HL-60 (cell line): ENCODE data around the gene AXIN1.

Source experiments
- DNase-seq, 2 experiments: peaks; one replicate each; pipeline ENCODE4 v3.0.0-alpha.2; 2010 to 2020; ENCODE audit warnings: low read depth in 1 of 2, low spot score in 1 of 2
- H3K27ac ChIP-seq: fragments of 250-450 bp; sonication (Bioruptor Pico); replicated peaks from 2 replicates; pipeline ENCODE4 v1.5.1; 2020; ENCODE audit warnings: mild to moderate bottlenecking, moderate library complexity
- H3K27me3 ChIP-seq: fragments of 250-450 bp; sonication (Bioruptor Pico); 2 replicates; pipeline ENCODE4 v1.5.1; 2021; ENCODE audit warnings: mild to moderate bottlenecking, moderate library complexity; ENCODE audit not compliant: insufficient read depth, poor library complexity, severe bottlenecking
- H3K4me3 ChIP-seq: replicated peaks from 2 replicates; pipeline ENCODE4 v1.5.1; 2011; ENCODE audit warnings: mild to moderate bottlenecking, control low read depth, low read length; ENCODE audit not compliant: insufficient read depth
- CTCF ChIP-seq: IDR thresholded peaks from one replicate; pipeline ENCODE4 v1.5.1; 2011; ENCODE audit warnings: low read length, control low read depth, inconsistent platforms; ENCODE audit not compliant: insufficient read depth
- GABPA ChIP-seq: IDR thresholded peaks from 2 replicates; pipeline ENCODE4 v1.6.1; 2012; ENCODE audit warnings: low read depth
- POLR2AphosphoS5 ChIP-seq: IDR thresholded peaks from 2 replicates; pipeline ENCODE4 v1.6.1; 2012; ENCODE audit warnings: low read depth
- REST ChIP-seq: IDR thresholded peaks from 2 replicates; pipeline ENCODE4 v1.6.1; 2012; ENCODE audit warnings: low read depth; ENCODE audit not compliant: insufficient replicate concordance
- SPI1 ChIP-seq: IDR thresholded peaks from 2 replicates; pipeline ENCODE4 v1.6.1; 2012; ENCODE audit warnings: low read depth, mild to moderate bottlenecking, borderline replicate concordance

AXIN1 gene

DNA sequence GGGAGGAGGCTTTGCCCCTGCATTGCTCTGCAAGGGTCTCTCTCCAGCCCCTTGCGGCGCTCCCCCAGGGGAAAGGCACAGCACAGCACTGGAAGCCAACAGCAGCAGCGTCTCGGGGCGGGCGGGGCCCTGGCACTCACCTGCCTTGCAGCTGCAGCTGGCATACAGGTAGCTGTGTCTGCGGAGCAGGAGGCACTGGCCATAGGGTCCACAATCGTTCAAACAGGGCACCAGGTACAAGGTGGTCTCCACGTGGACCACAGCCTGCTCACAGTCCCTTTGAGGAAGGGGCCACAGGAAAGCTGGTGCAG is 22.0 kb upstream of the AXIN1 start:
- no peak for TF ChIP-seq GABPA
- no peak for TF ChIP-seq CTCF
- no peak for TF ChIP-seq REST
- TF ChIP-seq POLR2AphosphoS5, result no peak
- no peak overlapping the region for H3K27ac ChIP-seq

DNA sequence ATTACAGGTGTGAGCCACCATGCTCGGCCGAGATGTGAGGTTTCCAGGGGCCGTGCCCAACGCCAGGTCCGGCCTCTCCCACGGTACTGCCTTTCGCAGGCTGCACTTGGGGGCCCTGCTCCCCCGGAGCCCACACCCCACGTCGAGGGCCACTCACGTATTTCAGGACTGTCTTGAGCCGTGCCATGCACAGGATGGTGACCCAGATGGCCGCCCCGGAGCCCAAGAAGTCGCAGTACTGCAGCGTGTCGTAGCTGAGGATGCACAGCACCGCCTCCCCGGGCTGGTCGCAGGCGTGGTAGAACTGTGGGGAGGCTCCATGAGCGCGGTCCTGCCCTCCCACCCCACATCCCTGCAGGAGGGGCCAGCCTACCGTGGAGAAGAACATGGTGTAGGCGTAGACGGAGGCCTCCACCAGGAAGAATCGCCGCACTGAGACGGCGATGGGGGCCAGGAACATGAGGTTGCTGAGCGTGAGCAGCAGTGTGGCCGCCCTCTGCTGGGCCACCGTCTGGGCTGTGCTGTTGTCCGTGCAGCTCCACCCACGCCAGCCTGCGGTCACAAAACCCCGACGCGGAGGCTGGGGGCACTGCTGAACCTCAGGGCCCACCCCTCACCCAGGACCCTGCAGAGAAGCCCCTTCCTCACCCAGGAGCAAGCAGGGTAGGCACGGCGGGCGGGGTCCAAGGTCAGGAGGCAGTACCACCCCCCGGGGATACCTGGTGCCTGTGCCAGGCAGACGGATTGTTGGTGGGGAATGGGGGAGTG is 21.5 kb upstream of the AXIN1 start:
- Histone ChIP-seq H3K27ac (no peak overlapping the region), H3K4me3 (no peak overlapping the region), H3K27me3 (no peaks in the 10 kb centered on the region)
- TF ChIP-seq CTCF (no peak), POLR2AphosphoS5 (no peak), REST (no peak), GABPA (no peak), SPI1 (no peak)
- DNase-seq, result no peak

More for the DNA sequence above, 22.0 kb upstream of the AXIN1 start:
- Histone ChIP-seq H3K27me3 (no peaks in the 10 kb centered on the region), H3K4me3 (no peak overlapping the region)
- no peak for DNase-seq

DNA sequence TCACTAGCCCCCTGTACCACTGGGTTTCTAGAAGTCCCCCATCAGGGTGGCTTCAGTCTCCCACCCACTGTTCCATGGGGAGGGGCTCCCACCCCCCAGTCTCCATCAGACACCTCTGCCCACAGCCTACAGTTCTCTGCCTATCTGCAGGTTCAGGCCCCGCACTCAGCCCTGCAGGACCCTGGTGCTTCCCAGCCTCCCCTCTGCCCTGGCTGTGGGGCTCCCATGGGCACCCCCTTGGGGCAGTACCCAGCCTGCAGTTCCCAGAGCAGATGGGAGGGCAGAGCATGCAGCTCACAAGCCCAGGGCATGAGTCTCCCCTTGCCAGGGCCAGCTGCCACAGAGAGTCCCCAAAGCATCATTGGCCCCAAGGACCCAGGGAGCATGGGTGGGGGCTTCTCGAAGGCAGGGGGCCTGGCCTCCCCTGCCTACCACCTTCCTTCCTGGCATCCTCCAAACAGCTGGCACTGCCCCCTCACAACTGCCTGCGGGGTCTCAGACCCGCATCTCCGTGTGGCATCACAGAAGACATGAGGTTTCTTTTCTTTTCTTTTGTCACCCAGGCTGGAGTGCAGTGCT is 20.6 kb upstream of the AXIN1 start:
- Histone ChIP-seq H3K27ac (no peak overlapping the region), H3K27me3 (no peaks in the 10 kb centered on the region), H3K4me3 (no peak overlapping the region)
- TF ChIP-seq POLR2AphosphoS5 (no peak), SPI1 (no peak), GABPA (no peak), CTCF (no peak), REST (no peak)
- DNase-seq, result no peak
